ENCODE results near the gene MED27.

- TF ChIP-seq EZH2 (IDR thresholded peaks at IDR 0.05; ENCODE audit: low read length, unreplicated experiment) (no peak), CTCF (conservative IDR thresholded peaks at IDR 0.05; ENCODE audit: low read depth, low read length) (no peak), EZH2phosphoT487 (IDR thresholded peaks at IDR 0.05; ENCODE audit: borderline replicate concordance, low read length) (no peak)
Measured at GRCh38 chr9:131839281-131840084, 240.2 kb downstream of the MED27 start.
